ENCODE results near the gene LRRN2.

- TF ChIP-seq, protein P1, sequence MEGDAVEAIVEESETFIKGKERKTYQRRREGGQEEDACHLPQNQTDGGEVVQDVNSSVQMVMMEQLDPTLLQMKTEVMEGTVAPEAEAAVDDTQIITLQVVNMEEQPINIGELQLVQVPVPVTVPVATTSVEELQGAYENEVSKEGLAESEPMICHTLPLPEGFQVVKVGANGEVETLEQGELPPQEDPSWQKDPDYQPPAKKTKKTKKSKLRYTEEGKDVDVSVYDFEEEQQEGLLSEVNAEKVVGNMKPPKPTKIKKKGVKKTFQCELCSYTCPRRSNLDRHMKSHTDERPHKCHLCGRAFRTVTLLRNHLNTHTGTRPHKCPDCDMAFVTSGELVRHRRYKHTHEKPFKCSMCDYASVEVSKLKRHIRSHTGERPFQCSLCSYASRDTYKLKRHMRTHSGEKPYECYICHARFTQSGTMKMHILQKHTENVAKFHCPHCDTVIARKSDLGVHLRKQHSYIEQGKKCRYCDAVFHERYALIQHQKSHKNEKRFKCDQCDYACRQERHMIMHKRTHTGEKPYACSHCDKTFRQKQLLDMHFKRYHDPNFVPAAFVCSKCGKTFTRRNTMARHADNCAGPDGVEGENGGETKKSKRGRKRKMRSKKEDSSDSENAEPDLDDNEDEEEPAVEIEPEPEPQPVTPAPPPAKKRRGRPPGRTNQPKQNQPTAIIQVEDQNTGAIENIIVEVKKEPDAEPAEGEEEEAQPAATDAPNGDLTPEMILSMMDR (IDR thresholded peaks at IDR 0.05; ENCODE audit: insufficient read depth, low read depth, low read length): no peak
- TF ChIP-seq EZH2 (IDR thresholded peaks at IDR 0.05; ENCODE audit: insufficient read depth, low read length): no peak
Measured at GRCh38 chr1:204602871-204603542, 82.5 kb downstream of the LRRN2 start.

Measured in astrocyte (in vitro differentiated cells and primary cell).